GM12878 (cell line): ENCODE results near the gene PTPRU. TPM values are rescaled to one million over a fixed set of nuclear protein-coding genes. Genes with fewer than 3 reads are reported as not detected.

Source experiments
- ATAC-seq: fragments of 200-7000 bp; cut with Tn5 transposase; 3 replicates; pipeline ENCODE4 v1.9.1; 2020; ENCODE audit warnings: mild to moderate bottlenecking, moderate library complexity
- BruUV-seq: library from RNA; stranded (reverse); fragments of 400-500 nt; replicated peaks from 2 replicates; lab custom pipeline; 2021; lab: Mats Ljungman, UMichigan
- CTCF ChIA-PET: fragments of 300-600 bp; sonication (Branson Sonifier 250); formaldehyde crosslinking; extraction: SDS; loops from one replicate; lab custom pipeline; 2021; ENCODE audit warnings: inconsistent platforms; lab: Yijun Ruan, JAX
- POLR2A ChIA-PET: fragments of 350-600 bp; formaldehyde crosslinking; extraction: SDS; loops from one replicate; lab custom pipeline; 2021; ENCODE audit warnings: inconsistent platforms; lab: Charles Lee
- RAD21 ChIA-PET: fragments of 300-600 bp; sonication (Branson Sonifier 250); formaldehyde crosslinking; loops from one replicate; lab custom pipeline; 2023; ENCODE audit warnings: antibody characterized with exemption; ENCODE audit not compliant: unreplicated experiment; lab: Charles Lee
- SMC1A ChIA-PET: fragments of 300-600 bp; sonication (Branson Sonifier 250); formaldehyde crosslinking; loops from one replicate; lab custom pipeline; 2023; ENCODE audit not compliant: unreplicated experiment, uncharacterized antibody; lab: Charles Lee
- DNase-seq: peaks from one replicate; pipeline ENCODE4 v3.0.0-alpha.2; 2011; ENCODE audit warnings: low read depth, low spot score
- FAIRE-seq: peaks from 3 replicates; lab custom pipeline; 2011; peaks lifted over from hg19 to GRCh38; lab: Jason Lieb, UNC
- H2AFZ ChIP-seq: 2 replicates; pipeline ENCODE4 v1.6.0; 2011; ENCODE audit warnings: low read depth, low read length, control low read depth; ENCODE audit not compliant: control insufficient read depth
- H3K27ac ChIP-seq: 2 replicates; pipeline ENCODE4 v1.5.1; 2011; ENCODE audit warnings: control low read depth; ENCODE audit not compliant: control insufficient read depth, insufficient read depth
- H3K27me3 ChIP-seq, 2 experiments: replicated peaks in 1 of 2; 2 replicates each; pipeline versions ENCODE4 v1.6.0 to v1.6.1; 2011; ENCODE audit warnings: low read length in 1 of 2; ENCODE audit not compliant: control insufficient read depth in 2 of 2, insufficient read depth in 2 of 2
- H3K36me3 ChIP-seq, 2 experiments: 2 replicates each; pipeline ENCODE4 v1.5.1; 2011; ENCODE audit warnings: low read length in 1 of 2; ENCODE audit not compliant: control insufficient read depth in 2 of 2, insufficient read depth in 2 of 2
- H3K4me1 ChIP-seq: 2 replicates; pipeline ENCODE4 v1.6.1; 2011; ENCODE audit warnings: mild to moderate bottlenecking, low read length, moderate library complexity, mixed read lengths; ENCODE audit not compliant: control insufficient read depth, insufficient read depth
- H3K4me2 ChIP-seq: 2 replicates; pipeline ENCODE4 v1.6.0; 2011; ENCODE audit warnings: control low read depth; ENCODE audit not compliant: control insufficient read depth, insufficient read depth
- H3K4me3 ChIP-seq: fragments of 200-600 bp; sonication (generic); 2 replicates; pipeline ENCODE4 v1.5.1; 2016
- H3K79me2 ChIP-seq: 2 replicates; pipeline ENCODE4 v1.6.0; 2011; ENCODE audit warnings: low read length; ENCODE audit not compliant: control insufficient read depth, insufficient read depth
- H3K9ac ChIP-seq: 2 replicates; pipeline ENCODE4 v1.8.0; 2011; ENCODE audit warnings: low read length, control low read depth, mixed read lengths; ENCODE audit not compliant: control insufficient read depth, insufficient read depth
- H3K9me3 ChIP-seq: replicated peaks from 3 replicates; pipeline ENCODE4 v1.5.1; 2011; ENCODE audit warnings: mild to moderate bottlenecking, low read length; ENCODE audit not compliant: control insufficient read depth, insufficient read depth
- H4K20me1 ChIP-seq: 2 replicates; pipeline ENCODE4 v1.6.0; 2011; ENCODE audit not compliant: control insufficient read depth, insufficient read depth
- ATF7 ChIP-seq: fragments of 450-650 bp; IDR thresholded peaks from 2 replicates; pipeline ENCODE4 v1.6.1; 2016; ENCODE audit warnings: low read depth, mild to moderate bottlenecking
- CEBPZ ChIP-seq: fragments of 150-350 bp; IDR thresholded peaks from 2 replicates; pipeline ENCODE4 v1.6.1; 2016; ENCODE audit warnings: low read depth, low read length
- CHD1 ChIP-seq: IDR thresholded peaks from 2 replicates; pipeline ENCODE4 v1.6.1; 2012; ENCODE audit warnings: low read depth, low read length, improper control_type of control experiment
- FOS ChIP-seq: IDR thresholded peaks from 3 replicates; pipeline ENCODE4 v1.6.1; 2011; ENCODE audit warnings: borderline replicate concordance; ENCODE audit not compliant: insufficient read length; ENCODE audit errors: extremely low read depth
- GABPA ChIP-seq: IDR thresholded peaks from 2 replicates; pipeline ENCODE4 v1.6.1; 2014; ENCODE audit warnings: antibody characterized with exemption, low read depth, mild to moderate bottlenecking, inconsistent platforms
- HDGF ChIP-seq: fragments of 450-650 bp; IDR thresholded peaks from 2 replicates; pipeline ENCODE4 v1.6.1; 2016; ENCODE audit warnings: antibody characterized with exemption
- IRF5 ChIP-seq: fragments of 450-650 bp; IDR thresholded peaks from 2 replicates; pipeline ENCODE4 v1.6.1; 2017; ENCODE audit warnings: borderline replicate concordance
- JUNB ChIP-seq: IDR thresholded peaks from 2 replicates; pipeline ENCODE4 v1.6.1; 2016; ENCODE audit warnings: antibody characterized with exemption, mild to moderate bottlenecking
- KAT2A ChIP-seq: conservative IDR thresholded peaks from 2 replicates; pipeline ENCODE4 v1.6.1; 2011; ENCODE audit warnings: low read depth, low read length; ENCODE audit not compliant: control insufficient read depth
- MEF2A ChIP-seq: IDR thresholded peaks from 2 replicates; pipeline ENCODE4 v1.6.1; 2011; ENCODE audit warnings: low read depth, mild to moderate bottlenecking, low read length, moderate library complexity; ENCODE audit not compliant: insufficient read depth
- MTA3 ChIP-seq: IDR thresholded peaks from 2 replicates; pipeline ENCODE4 v1.6.1; 2012; ENCODE audit warnings: low read length, inconsistent platforms, borderline replicate concordance
- NBN ChIP-seq: fragments of 450-650 bp; IDR thresholded peaks from 2 replicates; pipeline ENCODE4 v1.6.1; 2016
- PAX8 ChIP-seq: fragments of 450-650 bp; IDR thresholded peaks from 2 replicates; pipeline ENCODE4 v1.6.1; 2017; ENCODE audit warnings: mild to moderate bottlenecking, moderate library complexity
- PML ChIP-seq: IDR thresholded peaks from 2 replicates; pipeline ENCODE4 v1.6.1; 2012; ENCODE audit warnings: low read length, inconsistent platforms
- POLR2AphosphoS5 ChIP-seq: IDR thresholded peaks from 2 replicates; pipeline ENCODE4 v1.6.1; 2011; ENCODE audit warnings: mild to moderate bottlenecking, low read length, inconsistent platforms
- RBBP5 ChIP-seq: fragments of 200-600 bp; sonication (generic); conservative IDR thresholded peaks from 2 replicates; pipeline ENCODE4 v1.6.1; 2016
- SRF ChIP-seq, 2 experiments: IDR thresholded peaks; 2 replicates each; pipeline ENCODE4 v1.6.1; 2011; ENCODE audit warnings: low read depth in 2 of 2, low read length in 2 of 2, mild to moderate bottlenecking in 1 of 2, moderate library complexity in 1 of 2
- TCF7 ChIP-seq: IDR thresholded peaks from 2 replicates; pipeline ENCODE4 v1.6.1; 2014; ENCODE audit warnings: antibody characterized with exemption, borderline replicate concordance
- YBX1 ChIP-seq: fragments of 450-650 bp; IDR thresholded peaks from 2 replicates; pipeline ENCODE4 v1.6.1; 2016; ENCODE audit warnings: antibody characterized with exemption
- WGBS: methylation state at CpG from one replicate; pipeline ENCODE4 v1.1.6; 2016; ENCODE audit warnings: low lambda C conversion rate; ENCODE audit not compliant: insufficient replicate concordance, insufficient coverage; ENCODE audit errors: missing lambda C conversion rate; 5-methylcytosine and 5-hydroxymethylcytosine counted together
- in situ Hi-C: fragments of 300-500 bp; cut with MboI; formaldehyde crosslinking; loops from 9 replicates; pipeline ENCODE4 v1.14.3; 2018; ENCODE audit warnings: mixed read lengths
- intact Hi-C: fragments of 100-400 bp; cut with micrococcal nuclease; formaldehyde crosslinking; loops from one replicate; pipeline ENCODE4 v1.14.2; 2022; ENCODE audit not compliant: unreplicated experiment
- polyA plus RNA-seq, 11 experiments: library from polyadenylated mRNA; depleted of rRNA in 4 of 11; unstranded in 6 of 11; stranded (reverse) in 5 of 11; fragments of >200 nt; fragmentation: Nextera tagmentation in 4 of 11; fragmentation: Illumina TruSeq in 1 of 11; extraction: Ambion mirVana in 4 of 11; extraction: Trizol in 1 of 11; gene quantifications; 1 replicate in 1 of 11; 2 replicates in 10 of 11; pipeline versions ENCODE4 v1.2.1 to v1.2.3, GENCODE V29; 2011 to 2016; ENCODE audit warnings: inconsistent platforms in 2 of 11, missing spikeins in 2 of 11, low read depth in 1 of 11
- total RNA-seq, 4 experiments: library from RNA; depleted of rRNA in 3 of 4; stranded (reverse); fragments of >200 nt in 3 of 4; fragmentation: Illumina TruSeq in 1 of 4; extraction: Trizol in 1 of 4; gene quantifications; 2 replicates each; pipeline versions ENCODE4 v1.2.1 to v1.2.3, GENCODE V29; 2013 to 2021
- TF ChIP-seq, protein P1 (sequence below): IDR thresholded peaks from 2 replicates; pipeline ENCODE4 v1.6.1; 2011; ENCODE audit warnings: low read depth, mild to moderate bottlenecking, low read length, moderate library complexity, borderline replicate concordance; ENCODE audit errors: extremely low read depth

The PTPRU gene
- total and polyA plus RNA-seq, 10 of the 15 experiments (the other 5 are each of a cell fraction or from before 2014, with no cell fraction given) = 0.04 to 2.5 (median 0.73) TPM

- TF ChIP-seq IRF5 (no peak), CEBPZ (no peak), CHD1 (no peak), YBX1 (no peak), RBBP5 (no peak), MEF2A (no peak), MTA3 (no peak)
- TF ChIP-seq, all 136 proteins: peak for 0
Observed at GRCh38 chr1:29331309-29331708, 95.0 kb downstream of the PTPRU start (continued).

GRCh38 chr1:29331729-29332128 is 95.4 kb downstream of the PTPRU start:
- intact Hi-C loops (no loop called here), in situ Hi-C loops (no loop called here)
- Histone ChIP-seq H3K27ac (no peak overlapping the region), H3K9me3 (no peaks in the 10 kb centered on the region), H4K20me1 (no peaks in the 10 kb centered on the region; the same call in 1 of the 2 replicates), H3K4me3 (no peak overlapping the region), H3K4me1 (no peaks in the 10 kb centered on the region), H3K79me2 (no peaks in the 10 kb centered on the region), H3K36me3 (no peaks in the 10 kb centered on the region), H2AFZ (no peak overlapping the region), H3K27me3 (no peaks in the 10 kb centered on the region; a peak in 1 of 4 replicates), H3K9ac (no peak overlapping the region), H3K4me2 (no peak overlapping the region)
- no TSS peak for BruUV-seq
- POLR2A ChIA-PET = no interaction called here
- RAD21 ChIA-PET = interaction anchor here (1.0 kb wide), 1 partner anchor 1377 kb away, joined by 3 read pairs; no protein-coding TSS in a partner anchor
- SMC1A ChIA-PET = interaction anchor here (1.1 kb wide), 1 partner anchor 1049 kb away, joined by 3 read pairs; no protein-coding TSS in a partner anchor
- FAIRE-seq (no peak), DNase-seq (no peak), ATAC-seq (no peak)
- CTCF ChIA-PET = interaction anchor here (0.8 to 1.4 kb wide), 5 partner anchors 10 to 129 kb away, joined by 3 to 9 read pairs (median 3); no protein-coding TSS in a partner anchor
- 58% methylated on average over 1 of the region's 1 CpG for WGBS
- no peak for TF ChIP-seq JUNB
- TF ChIP-seq SRF (IDR thresholded peaks at IDR 0.05; ENCODE audit: low read depth in 2 of 2, low read length in 2 of 2) = no peak
- no peak for TF ChIP-seq HDGF
- TF ChIP-seq PML = no peak
- no peak for TF ChIP-seq GABPA
- TF ChIP-seq NBN = no peak
- TF ChIP-seq, protein P1, sequence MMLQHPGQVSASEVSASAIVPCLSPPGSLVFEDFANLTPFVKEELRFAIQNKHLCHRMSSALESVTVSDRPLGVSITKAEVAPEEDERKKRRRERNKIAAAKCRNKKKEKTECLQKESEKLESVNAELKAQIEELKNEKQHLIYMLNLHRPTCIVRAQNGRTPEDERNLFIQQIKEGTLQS = no peak
- TF ChIP-seq PAX8 = no peak
- TF ChIP-seq CHD1 = no peak
- no peak for TF ChIP-seq FOS
- no peak for TF ChIP-seq KAT2A
- TF ChIP-seq TCF7 = no peak
- no peak for TF ChIP-seq ATF7
- TF ChIP-seq POLR2AphosphoS5 = no peak
